Dedifferentiated amniotic fluid mesenchymal stem cell (primary cell): Measurements from ENCODE around the gene POLA1.

ENCODE experiments used
- DNase-seq: peaks from one replicate; pipeline ENCODE4 v3.0.0-alpha.2; 2016; ENCODE audit errors: extremely low spot score

Gene POLA1

GRCh38 chrX:24982306-24982965 lies 288.7 kb downstream of the POLA1 start:
- DNase-seq, result no peak

GRCh38 chrX:24983931-24984330 lies 290.2 kb downstream of the POLA1 start:
- DNase-seq, result no peak

- DNase-seq, result no peak
These were observed 291.4 kb downstream of the POLA1 start for GRCh38 chrX:24985120-24985519.

GRCh38 chrX:24987731-24988130 lies 294.0 kb downstream of the POLA1 start:
- DNase-seq, result no peak

- no peak for DNase-seq
These were observed 294.6 kb downstream of the POLA1 start for GRCh38 chrX:24988314-24988713.

- DNase-seq, result no peak
These were observed 296.8 kb downstream of the POLA1 start for GRCh38 chrX:24990535-24990934.

GRCh38 chrX:24993879-24994278 lies 300.2 kb downstream of the POLA1 start:
- DNase-seq, result no peak

GRCh38 chrX:24996096-24996709 lies 302.5 kb downstream of the POLA1 start:
- no peak for DNase-seq

- DNase-seq, result no peak
These were observed 305.8 kb downstream of the POLA1 start for GRCh38 chrX:24999511-24999910.

- no peak for DNase-seq
These were observed 308.3 kb downstream of the POLA1 start for GRCh38 chrX:25001808-25002660.

GRCh38 chrX:25002661-25003020 lies 308.9 kb downstream of the POLA1 start:
- DNase-seq, result no peak

- DNase-seq, result no peak
These were observed 309.5 kb downstream of the POLA1 start for GRCh38 chrX:25003066-25003849.

- DNase-seq, result no peak
These were observed 310.3 kb downstream of the POLA1 start for GRCh38 chrX:25004040-25004439.

- no peak for DNase-seq
These were observed 310.8 kb downstream of the POLA1 start for GRCh38 chrX:25004485-25005032.

- DNase-seq, result no peak
These were observed 311.3 kb downstream of the POLA1 start for GRCh38 chrX:25005034-25005381.

- DNase-seq, result no peak
These were observed 311.9 kb downstream of the POLA1 start for GRCh38 chrX:25005382-25006185.

GRCh38 chrX:25006586-25007058 lies 312.9 kb downstream of the POLA1 start:
- no peak for DNase-seq

- DNase-seq, result no peak
These were observed 313.6 kb downstream of the POLA1 start for GRCh38 chrX:25007059-25008053.

GRCh38 chrX:25009407-25009806 lies 315.7 kb downstream of the POLA1 start:
- no peak for DNase-seq
